ENCODE measurements around the gene TMTC2. TPM values are rescaled to one million over a fixed set of nuclear protein-coding genes. Genes with fewer than 3 reads are reported as not detected.

TMTC2 gene
- total RNA-seq, 1 experiment from 2014 or later, result 10.8 TPM

DNA sequence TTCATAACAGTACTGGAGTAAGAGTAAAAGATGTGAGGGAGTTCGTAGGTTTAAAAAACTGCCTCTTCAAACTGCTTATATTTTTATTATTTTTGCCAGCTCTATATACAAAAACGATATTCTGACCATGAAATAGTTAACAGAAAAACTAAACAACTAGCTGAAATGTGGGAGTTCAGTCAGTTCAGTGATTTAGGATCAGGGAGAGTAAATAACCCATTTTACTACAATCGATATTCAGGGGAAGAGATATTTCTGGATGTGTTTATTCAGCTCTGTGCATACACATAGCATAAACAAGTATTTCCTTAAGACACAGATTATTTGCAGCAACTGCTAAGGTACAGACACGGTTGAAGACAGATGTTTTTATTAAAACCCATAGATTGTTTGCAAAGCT, 470.9 kb downstream of the TMTC2 start:
- no peak for DNase-seq (ENCODE audit: extremely low read depth, low read depth)

DNA sequence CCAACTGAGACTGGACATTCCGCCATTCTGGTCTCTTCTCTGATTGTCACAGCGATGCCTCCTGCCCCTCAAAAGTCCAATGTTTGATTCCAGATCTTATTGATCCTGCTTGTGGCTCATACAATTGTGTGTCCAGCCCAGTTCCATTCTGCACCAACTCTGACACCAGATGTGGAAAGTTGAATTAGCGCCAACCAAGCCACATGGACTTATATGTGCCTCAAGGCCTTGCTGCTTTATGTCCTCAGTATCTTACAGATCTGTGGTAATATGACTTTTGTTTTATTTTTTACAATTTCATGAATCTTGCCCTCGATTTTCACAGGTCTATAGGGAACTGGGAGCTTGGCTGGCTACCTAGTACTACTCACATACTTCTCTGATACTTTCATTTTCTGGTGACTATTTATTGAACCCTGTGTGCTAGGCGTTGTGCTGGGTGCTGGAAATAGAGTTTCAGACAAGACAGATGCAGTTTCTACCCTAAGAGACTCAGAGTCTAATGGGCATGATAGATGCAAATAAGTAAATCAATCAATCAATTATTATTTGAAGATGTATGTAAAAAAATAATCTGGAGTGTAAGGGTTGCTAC, 472.0 kb downstream of the TMTC2 start:
- no peak for DNase-seq (ENCODE audit: extremely low read depth, low read depth)

DNA sequence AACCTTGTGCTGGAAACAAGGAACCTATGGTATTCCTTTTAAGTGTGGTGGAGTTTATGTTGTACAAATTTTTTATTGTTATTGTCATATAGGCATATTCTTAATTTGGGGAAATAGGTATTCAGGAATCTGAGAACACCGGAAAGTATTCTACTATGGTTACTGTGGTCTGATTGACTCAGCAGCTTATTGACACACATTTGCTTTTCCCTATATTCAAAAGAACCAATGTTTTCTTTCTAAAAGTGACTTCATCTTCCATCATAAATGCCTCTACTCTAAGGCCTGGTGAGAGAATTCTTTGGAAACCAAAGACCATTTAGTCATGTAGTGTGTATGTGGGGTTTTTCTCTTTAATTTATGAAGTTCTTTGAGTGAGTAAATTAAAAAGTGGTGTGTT, 474.8 kb downstream of the TMTC2 start:
- DNase-seq (ENCODE audit: extremely low read depth, low read depth), result no peak

DNA sequence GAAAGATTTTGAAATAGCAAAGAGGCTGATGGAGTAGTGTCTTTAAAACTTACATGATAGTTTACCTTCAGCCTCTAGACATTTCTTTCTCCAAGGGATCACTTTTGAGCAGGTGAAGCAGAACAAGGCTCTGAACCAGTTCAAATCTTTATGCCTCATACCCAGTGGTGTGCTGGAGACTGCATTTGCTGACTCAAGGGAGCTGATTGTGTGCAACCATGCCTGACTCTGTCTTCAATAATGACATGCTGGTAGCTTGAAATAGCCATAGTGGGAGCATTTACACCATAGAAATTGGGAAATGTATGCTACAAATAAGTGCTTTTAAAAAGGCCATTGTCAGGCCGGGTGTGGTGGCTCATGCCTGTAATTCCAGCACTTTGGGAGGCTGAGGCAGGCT, 482.0 kb downstream of the TMTC2 start:
- DNase-seq (ENCODE audit: extremely low read depth, low read depth), result no peak

DNA sequence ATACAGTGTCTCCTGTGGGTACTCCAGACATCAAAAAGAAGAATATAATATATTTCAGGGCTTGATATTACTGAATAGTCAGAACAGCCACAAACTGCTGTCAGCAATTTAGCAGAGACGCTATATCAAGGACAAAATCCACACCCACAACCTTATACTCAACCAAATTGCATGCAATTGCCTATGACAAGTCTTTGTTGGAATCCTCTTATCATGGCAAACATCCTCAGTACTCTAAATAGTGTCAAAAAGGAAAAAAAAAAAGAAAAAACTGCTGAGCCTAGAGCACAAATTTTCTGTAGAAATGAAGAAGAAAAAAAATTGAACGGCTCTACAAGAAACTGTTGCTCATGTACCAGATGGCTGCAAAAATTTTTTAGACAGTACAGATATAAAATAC, 485.7 kb downstream of the TMTC2 start:
- no peak for DNase-seq (ENCODE audit: extremely low read depth, low read depth)

DNA sequence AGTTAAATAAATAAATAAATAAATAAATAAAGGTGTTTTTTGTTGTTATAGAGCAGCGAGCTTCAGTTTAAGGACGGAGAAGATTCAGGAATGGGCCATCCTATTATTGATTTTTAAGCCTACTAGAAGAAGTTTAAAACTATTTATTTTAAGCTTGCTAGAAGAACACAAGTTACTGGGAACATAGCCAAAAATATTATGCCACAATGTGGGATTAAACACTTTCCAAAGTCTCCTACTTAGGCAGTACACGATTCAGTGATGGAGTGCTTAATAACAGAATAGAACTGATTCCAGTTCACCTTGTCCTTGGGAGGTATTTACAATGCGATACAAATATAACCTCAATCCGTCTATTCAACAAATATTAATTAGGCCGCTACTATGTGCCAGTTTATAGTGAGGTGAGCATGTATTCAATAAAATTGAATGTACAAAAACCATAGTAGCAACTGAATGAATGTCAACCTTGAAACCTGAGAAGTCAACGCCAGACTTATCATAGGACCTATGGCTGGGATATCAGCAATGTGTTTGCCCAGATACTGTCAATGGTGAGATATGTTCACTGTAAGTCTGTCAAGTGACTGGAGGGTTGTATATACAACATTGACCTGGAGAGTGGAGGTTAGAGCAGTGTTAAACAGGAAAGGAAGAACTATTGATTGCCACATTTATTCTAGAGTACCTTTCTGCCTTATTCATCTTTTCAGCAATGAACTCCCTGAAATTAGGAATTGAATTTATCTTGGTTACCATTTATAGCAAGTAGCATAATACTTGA, 486.4 kb downstream of the TMTC2 start:
- no peak for DNase-seq (ENCODE audit: extremely low read depth, low read depth)

DNA sequence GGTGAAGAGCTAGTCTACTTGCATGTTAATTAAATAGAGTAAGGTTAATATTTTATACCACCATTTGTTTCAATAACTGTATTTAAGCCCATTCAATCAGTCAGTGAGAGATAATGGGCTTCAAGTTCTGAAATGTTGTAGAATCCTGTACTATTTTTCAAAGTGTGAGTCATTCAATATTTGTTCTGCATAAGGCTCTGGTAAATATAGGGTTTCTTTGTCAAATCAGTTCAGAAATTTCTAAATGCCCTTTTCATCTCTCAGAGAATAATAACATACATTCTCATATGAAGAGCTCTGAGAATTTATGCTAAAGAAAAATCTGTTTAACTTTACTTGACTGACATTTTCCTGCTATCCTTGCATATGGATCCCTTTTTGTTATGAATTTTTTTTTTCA, 493.3 kb downstream of the TMTC2 start:
- no peak for DNase-seq (ENCODE audit: extremely low read depth, low read depth)

DNA sequence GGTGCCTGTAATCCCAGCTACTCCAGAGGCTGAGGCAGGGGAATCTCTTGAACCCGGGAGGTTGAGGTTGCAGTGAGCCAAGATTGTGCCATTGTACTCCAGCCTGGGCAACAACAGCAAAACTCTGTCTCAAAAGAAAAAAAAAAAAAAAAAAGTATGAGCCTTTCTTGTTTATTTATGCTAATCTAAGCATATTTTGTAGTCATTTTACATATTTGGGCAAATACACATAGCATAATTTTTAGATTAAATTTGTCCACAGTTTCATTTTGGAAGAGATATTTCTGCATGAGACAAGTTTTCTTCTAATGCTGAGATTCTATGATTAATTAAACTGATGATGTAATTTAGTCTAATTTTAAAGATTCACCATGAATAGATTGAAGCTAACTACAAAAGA, 494.4 kb downstream of the TMTC2 start:
- DNase-seq (ENCODE audit: extremely low read depth, low read depth), result no peak

DNA sequence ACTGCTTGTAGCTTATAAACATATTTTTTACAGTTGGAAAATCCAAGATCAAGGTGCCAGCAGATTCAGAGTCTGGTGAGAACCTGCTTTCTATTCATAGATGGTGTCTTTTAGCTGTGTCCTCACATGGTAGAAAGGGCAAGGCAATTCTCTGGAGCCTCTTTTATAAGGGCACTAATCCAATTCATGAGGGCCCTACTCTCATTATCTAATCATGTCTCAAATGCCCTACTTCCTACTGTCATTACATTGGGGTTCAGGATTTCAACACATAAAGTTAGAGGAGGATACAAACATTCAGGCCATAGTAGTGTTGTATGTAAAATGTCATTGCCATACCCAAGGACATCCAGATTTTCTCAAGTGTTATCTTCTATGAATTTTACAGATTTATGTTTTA, 496.4 kb downstream of the TMTC2 start:
- no peak for DNase-seq (ENCODE audit: extremely low read depth, low read depth)

Small RNA genes within 50 kb of the gene (small RNA-seq; reads per million reads assigned to genes)
- gene RNU6-977P, result 0 reads per million in 2 experiments

Measured in NCI-H460 (cell line).